H9 (cell line): Measurements from ENCODE around the gene PARVB. TPM values are rescaled to one million over a fixed set of nuclear protein-coding genes. Genes with fewer than 3 reads are reported as not detected.

Source experiments
- DNase-seq: peaks from one replicate; pipeline ENCODE4 v3.0.0-alpha.2; 2017
- H2AFZ ChIP-seq: one replicate; pipeline ENCODE4 v1.6.1; 2013; ENCODE audit warnings: mild to moderate bottlenecking, low read length, control low read depth, moderate library complexity
- H2AK5ac ChIP-seq: 2 replicates; pipeline ENCODE4 v1.6.1; 2013; ENCODE audit warnings: low read length, control low read depth, mixed read lengths; ENCODE audit not compliant: insufficient read length
- H2BK120ac ChIP-seq: one replicate; pipeline ENCODE4 v1.6.1; 2013; ENCODE audit warnings: low read depth, mild to moderate bottlenecking, low read length, control low read depth, inconsistent platforms; ENCODE audit not compliant: poor library complexity, severe bottlenecking
- H2BK12ac ChIP-seq: 2 replicates; pipeline ENCODE4 v1.6.1; 2013; ENCODE audit warnings: low read length, control low read depth, mixed read lengths, low read depth; ENCODE audit not compliant: insufficient read length
- H2BK15ac ChIP-seq: 2 replicates; pipeline ENCODE4 v1.6.1; 2013; ENCODE audit warnings: low read depth, low read length, control low read depth
- H2BK20ac ChIP-seq: one replicate; pipeline ENCODE4 v1.6.1; 2013; ENCODE audit warnings: low read depth, mild to moderate bottlenecking, low read length, control low read depth, inconsistent platforms; ENCODE audit not compliant: poor library complexity, severe bottlenecking
- H2BK5ac ChIP-seq: 2 replicates; pipeline ENCODE4 v1.6.1; 2013; ENCODE audit warnings: low read length, control low read depth, mixed read lengths; ENCODE audit not compliant: insufficient read length
- H3K14ac ChIP-seq: 2 replicates; pipeline ENCODE4 v1.6.1; 2013; ENCODE audit warnings: low read length, control low read depth; ENCODE audit not compliant: insufficient read depth
- H3K18ac ChIP-seq: 2 replicates; pipeline ENCODE4 v1.6.1; 2013; ENCODE audit warnings: low read depth, mild to moderate bottlenecking, mixed read lengths, low read length, control low read depth; ENCODE audit not compliant: insufficient read length
- H3K23ac ChIP-seq: 2 replicates; pipeline ENCODE4 v1.6.1; 2013; ENCODE audit warnings: low read length, control low read depth, mixed read lengths, low read depth; ENCODE audit not compliant: insufficient read length
- H3K23me2 ChIP-seq: 2 replicates; pipeline ENCODE4 v1.6.1; 2013; ENCODE audit warnings: low read depth, mild to moderate bottlenecking, mixed read lengths, low read length, control low read depth; ENCODE audit not compliant: insufficient read length, poor library complexity, severe bottlenecking
- H3K27ac ChIP-seq: 2 replicates; pipeline ENCODE4 v1.5.1; 2013; ENCODE audit warnings: low read length, control low read depth, mixed read lengths, low read depth; ENCODE audit not compliant: insufficient read length
- H3K27me3 ChIP-seq: 2 replicates; pipeline ENCODE4 v1.6.1; 2013; ENCODE audit warnings: low read length, control low read depth, inconsistent platforms; ENCODE audit not compliant: insufficient read depth
- H3K4ac ChIP-seq: 2 replicates; pipeline ENCODE4 v1.6.1; 2013; ENCODE audit warnings: low read depth, mild to moderate bottlenecking, control low read depth, inconsistent platforms, low read length, moderate library complexity
- H3K4me1 ChIP-seq: 2 replicates; pipeline ENCODE4 v1.6.1; 2013; ENCODE audit warnings: low read length, control low read depth, inconsistent platforms; ENCODE audit not compliant: insufficient read depth
- H3K4me2 ChIP-seq: 2 replicates; pipeline ENCODE4 v1.6.1; 2013; ENCODE audit warnings: low read length, control low read depth, mixed read lengths; ENCODE audit not compliant: insufficient read length, insufficient read depth
- H3K56ac ChIP-seq: 2 replicates; pipeline ENCODE4 v1.6.1; 2013; ENCODE audit warnings: low read depth, mild to moderate bottlenecking, mixed read lengths, low read length, control low read depth; ENCODE audit not compliant: insufficient read length
- H3K79me1 ChIP-seq: 2 replicates; pipeline ENCODE4 v1.6.1; 2013; ENCODE audit warnings: low read depth, mild to moderate bottlenecking, moderate library complexity, low read length, control low read depth, inconsistent platforms; ENCODE audit not compliant: insufficient read depth, poor library complexity, severe bottlenecking
- H3K79me2 ChIP-seq: 2 replicates; pipeline ENCODE4 v1.6.1; 2013; ENCODE audit warnings: low read length, control low read depth, inconsistent platforms; ENCODE audit not compliant: insufficient read depth
- H3K9ac ChIP-seq: 2 replicates; pipeline ENCODE4 v1.6.1; 2013; ENCODE audit warnings: low read length, control low read depth, mixed read lengths; ENCODE audit not compliant: insufficient read length; ENCODE audit errors: extremely low read depth
- H3K9me3 ChIP-seq: one replicate; pipeline ENCODE4 v1.6.1; 2013; ENCODE audit warnings: low read depth, low read length, inconsistent platforms; ENCODE audit not compliant: control insufficient read depth
- H3T11ph ChIP-seq: one replicate; pipeline ENCODE4 v1.6.1; 2013; ENCODE audit warnings: mild to moderate bottlenecking, low read length, control low read depth, inconsistent platforms
- H4K20me1 ChIP-seq: one replicate; pipeline ENCODE4 v1.6.1; 2013; ENCODE audit not compliant: control insufficient read depth, insufficient read length, insufficient read depth
- H4K5ac ChIP-seq: 2 replicates; pipeline ENCODE4 v1.6.1; 2013; ENCODE audit warnings: low read depth, mild to moderate bottlenecking, mixed read lengths, low read length, control low read depth; ENCODE audit not compliant: insufficient read length
- H4K8ac ChIP-seq: replicated peaks from 2 replicates; pipeline ENCODE4 v1.6.1; 2013; ENCODE audit warnings: low read length, control low read depth, mixed read lengths, low read depth; ENCODE audit not compliant: insufficient read length
- H4K91ac ChIP-seq: 2 replicates; pipeline ENCODE4 v1.6.1; 2013; ENCODE audit warnings: low read depth, mild to moderate bottlenecking, moderate library complexity, mixed read lengths, low read length, control low read depth; ENCODE audit not compliant: insufficient read length
- H3K27ac Mint-ChIP-seq, 3 experiments: 2 replicates in 2 of 3; 3 replicates in 1 of 3; pipeline ENCODE4 v1.8.0; 2020 to 2021; ENCODE audit warnings: mixed read lengths in 3 of 3, mild to moderate bottlenecking in 1 of 3, moderate library complexity in 1 of 3
- H3K27me3 Mint-ChIP-seq: 2 replicates; pipeline ENCODE4 v1.8.0; 2021; ENCODE audit warnings: low read depth, mild to moderate bottlenecking, moderate library complexity, mixed read lengths
- H3K36me3 Mint-ChIP-seq, 3 experiments: 2 replicates in 2 of 3; 3 replicates in 1 of 3; pipeline ENCODE4 v1.8.0; 2020 to 2021; ENCODE audit warnings: low read depth in 3 of 3, mixed read lengths in 3 of 3; ENCODE audit not compliant: insufficient read depth in 1 of 3
- H3K4me1 Mint-ChIP-seq, 2 experiments: 2 replicates each; pipeline ENCODE4 v1.8.0; 2020; ENCODE audit warnings: mixed read lengths in 2 of 2
- H3K4me3 Mint-ChIP-seq, 2 experiments: 2 replicates in 1 of 2; 3 replicates in 1 of 2; pipeline ENCODE4 v1.8.0; 2020 to 2021; ENCODE audit warnings: mild to moderate bottlenecking in 2 of 2, mixed read lengths in 2 of 2, moderate library complexity in 1 of 2
- H3K9me3 Mint-ChIP-seq, 2 experiments: 2 replicates in 1 of 2; 3 replicates in 1 of 2; pipeline ENCODE4 v1.8.0; 2020; ENCODE audit warnings: mild to moderate bottlenecking in 2 of 2, mixed read lengths in 2 of 2, moderate library complexity in 1 of 2
- WGBS: extraction: QIAGEN DNeasy Blood & Tissue Kit; methylation state at CpG from one replicate; pipeline ENCODE4 v1.1.7; 2013; ENCODE audit warnings: missing lambda C conversion rate, low lambda C conversion rate, mixed read lengths; ENCODE audit not compliant: insufficient read length; ENCODE audit errors: extremely low coverage; 5-methylcytosine and 5-hydroxymethylcytosine counted together
- total RNA-seq: library from RNA; stranded (reverse); gene quantifications from 2 replicates; pipeline ENCODE4 v1.2.1, GENCODE V29; 2021
- TF ChIP-seq, protein P1 (sequence below): fragments of 200-600 bp; sonication (generic); conservative IDR thresholded peaks from 3 replicates; pipeline ENCODE4 v1.8.0; 2021; ENCODE audit warnings: antibody characterized with exemption, mild to moderate bottlenecking

The PARVB gene
- total RNA-seq, 1 experiment from 2014 or later, result 15.6 TPM

DNA sequence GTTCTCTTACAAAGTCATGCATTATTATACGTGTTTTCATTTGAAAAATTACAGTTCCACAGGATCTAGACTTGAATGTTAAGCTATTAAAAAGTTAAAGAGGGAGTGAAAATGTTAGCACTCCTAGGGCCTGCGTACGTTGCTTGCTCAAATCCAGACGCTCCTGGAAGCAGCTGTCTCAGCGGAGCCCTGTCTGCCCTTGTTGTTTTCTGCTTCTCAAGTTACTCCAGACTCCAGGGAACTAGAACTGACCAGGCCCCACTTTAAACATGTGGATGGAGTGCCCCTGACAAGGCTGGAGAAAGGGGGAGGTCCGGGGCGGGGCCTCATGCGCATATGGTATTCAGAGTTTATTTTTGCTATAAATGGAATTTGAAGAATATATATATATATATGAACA lies 9.6 kb downstream of the PARVB start:
- H3K36me3 Mint-ChIP-seq, result no peaks in the 10 kb centered on the region
- H2AK5ac ChIP-seq, result no peak overlapping the region
- H3K27ac ChIP-seq, result no peak overlapping the region
- TF ChIP-seq, protein P1, sequence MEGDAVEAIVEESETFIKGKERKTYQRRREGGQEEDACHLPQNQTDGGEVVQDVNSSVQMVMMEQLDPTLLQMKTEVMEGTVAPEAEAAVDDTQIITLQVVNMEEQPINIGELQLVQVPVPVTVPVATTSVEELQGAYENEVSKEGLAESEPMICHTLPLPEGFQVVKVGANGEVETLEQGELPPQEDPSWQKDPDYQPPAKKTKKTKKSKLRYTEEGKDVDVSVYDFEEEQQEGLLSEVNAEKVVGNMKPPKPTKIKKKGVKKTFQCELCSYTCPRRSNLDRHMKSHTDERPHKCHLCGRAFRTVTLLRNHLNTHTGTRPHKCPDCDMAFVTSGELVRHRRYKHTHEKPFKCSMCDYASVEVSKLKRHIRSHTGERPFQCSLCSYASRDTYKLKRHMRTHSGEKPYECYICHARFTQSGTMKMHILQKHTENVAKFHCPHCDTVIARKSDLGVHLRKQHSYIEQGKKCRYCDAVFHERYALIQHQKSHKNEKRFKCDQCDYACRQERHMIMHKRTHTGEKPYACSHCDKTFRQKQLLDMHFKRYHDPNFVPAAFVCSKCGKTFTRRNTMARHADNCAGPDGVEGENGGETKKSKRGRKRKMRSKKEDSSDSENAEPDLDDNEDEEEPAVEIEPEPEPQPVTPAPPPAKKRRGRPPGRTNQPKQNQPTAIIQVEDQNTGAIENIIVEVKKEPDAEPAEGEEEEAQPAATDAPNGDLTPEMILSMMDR, result no peak
- H4K20me1 ChIP-seq, result no peaks in the 10 kb centered on the region
- H2BK15ac ChIP-seq, result no peak overlapping the region
- peaks cover 7 to 8% of the 10 kb centered on the region in 2 experiments; a peak in 3 of 4 replicates for H3K4me1 Mint-ChIP-seq
- H3K23ac ChIP-seq, result no peak overlapping the region
- no peak overlapping the region for H2BK5ac ChIP-seq
- H3K9ac ChIP-seq, result no peak overlapping the region
- no peak overlapping the region for H3K56ac ChIP-seq
- H3K79me1 ChIP-seq, result no peaks in the 10 kb centered on the region
- no peaks in the 10 kb centered on the region for H3K27me3 Mint-ChIP-seq
- no peak overlapping the region for H3K4me2 ChIP-seq
- no CpG with 5 or more reads among the region's 8 CpGs for WGBS
- no peak overlapping the region for H4K5ac ChIP-seq
- no peaks in the 10 kb centered on the region for H3K4me1 ChIP-seq
- H3K4me3 Mint-ChIP-seq, result no peak overlapping the region
- H2BK120ac ChIP-seq, result no peak overlapping the region
- no peaks in the 10 kb centered on the region for H3K9me3 Mint-ChIP-seq
- DNase-seq, result no peak
- H3K14ac ChIP-seq, result no peak overlapping the region
- H4K8ac ChIP-seq, result no peak overlapping the region
- H3K27ac Mint-ChIP-seq, result peak overlapping the region in 2 of 3 experiments; percentile 44 to 82; a peak in 2 of 7 replicates
- H3K79me2 ChIP-seq, result no peaks in the 10 kb centered on the region
- H2BK20ac ChIP-seq, result no peak overlapping the region
- H3K18ac ChIP-seq, result no peak overlapping the region
- H3K27me3 ChIP-seq, result no peaks in the 10 kb centered on the region
- H3K4ac ChIP-seq, result no peak overlapping the region
- H3T11ph ChIP-seq, result no peak overlapping the region
- no peaks in the 10 kb centered on the region for H3K9me3 ChIP-seq
- no peaks in the 10 kb centered on the region for H3K23me2 ChIP-seq
- H2BK12ac ChIP-seq, result no peak overlapping the region
- H2AFZ ChIP-seq, result no peak overlapping the region
- H4K91ac ChIP-seq, result no peak overlapping the region
